HG03280 (cell line): ENCODE measurements around the gene FITM2.
"Not testable (repeated sequence)": the region's sequence is repeated elsewhere in the genome, so short reads cannot be mapped to it uniquely, and the experiment has no call there.

Source experiments
- ATAC-seq: cut with Tn5 transposase; IDR thresholded peaks from one replicate; pipeline ENCODE4 v1.9.1; 2021; ENCODE audit warnings: mild to moderate bottlenecking, moderate library complexity; ENCODE audit not compliant: unreplicated experiment

FITM2 gene

GRCh38 chr20:44334306-44334705 is 23.3 kb upstream of the FITM2 start:
- ATAC-seq = no peak

GRCh38 chr20:44331201-44331600 is 20.2 kb upstream of the FITM2 start:
- ATAC-seq = no peak

GRCh38 chr20:44328428-44328827 is 17.4 kb upstream of the FITM2 start:
- no peak for ATAC-seq

- not testable (repeated sequence) for ATAC-seq
Observed at GRCh38 chr20:44327748-44328147, 16.7 kb upstream of the FITM2 start.

GRCh38 chr20:44326391-44327159 is 15.6 kb upstream of the FITM2 start:
- no peak for ATAC-seq

- ATAC-seq = no peak
Observed at GRCh38 chr20:44324343-44324742, 13.3 kb upstream of the FITM2 start.

- no peak for ATAC-seq
Observed at GRCh38 chr20:44319839-44320422, 8.9 kb upstream of the FITM2 start.

- ATAC-seq = no peak
Observed at GRCh38 chr20:44314870-44315269, 3.9 kb upstream of the FITM2 start.

- no peak for ATAC-seq
Observed at GRCh38 chr20:44309763-44310663, 989 bp downstream of the FITM2 start.

GRCh38 chr20:44306927-44307326 is 4.1 kb downstream of the FITM2 start:
- ATAC-seq = no peak

GRCh38 chr20:44304383-44304782 is 6.6 kb downstream of the FITM2 start:
- ATAC-seq = no peak

- no peak for ATAC-seq
Observed at GRCh38 chr20:44302736-44303135, 8.3 kb downstream of the FITM2 start.

GRCh38 chr20:44302026-44302669 is 8.9 kb downstream of the FITM2 start:
- no peak for ATAC-seq

GRCh38 chr20:44301285-44301684 is 9.7 kb downstream of the FITM2 start:
- no peak for ATAC-seq

- not testable (repeated sequence) for ATAC-seq
Observed at GRCh38 chr20:44299011-44299535, 11.9 kb downstream of the FITM2 start.

- ATAC-seq = no peak
Observed at GRCh38 chr20:44297721-44298120, 13.3 kb downstream of the FITM2 start.

GRCh38 chr20:44296011-44296410 is 15.0 kb downstream of the FITM2 start:
- no peak for ATAC-seq

GRCh38 chr20:44291754-44292153 is 19.2 kb downstream of the FITM2 start:
- ATAC-seq = no peak

- no peak for ATAC-seq
Observed at GRCh38 chr20:44288252-44288651, 22.8 kb downstream of the FITM2 start.

GRCh38 chr20:44287272-44288097 is 23.5 kb downstream of the FITM2 start:
- ATAC-seq = no peak
